GM06990 (cell line): ENCODE results near the gene BACH1.

ENCODE experiments used
- DNase-seq: peaks from one replicate; pipeline ENCODE4 v3.0.0-alpha.2; 2011; ENCODE audit not compliant: insufficient read length; ENCODE audit errors: extremely low read depth
- H3K27me3 ChIP-seq: replicated peaks from 2 replicates; pipeline ENCODE4 v1.6.0; 2011; ENCODE audit warnings: low read length; ENCODE audit not compliant: control insufficient read depth, insufficient read depth
- H3K36me3 ChIP-seq: 2 replicates; pipeline ENCODE4 v1.5.1; 2011; ENCODE audit warnings: low read length; ENCODE audit not compliant: control insufficient read depth, insufficient read depth
- H3K4me3 ChIP-seq: replicated peaks from 2 replicates; pipeline ENCODE4 v1.5.1; 2011; ENCODE audit warnings: low read depth, mild to moderate bottlenecking, control low read depth, low read length
- TF ChIP-seq, protein P1 (sequence below): IDR thresholded peaks from 2 replicates; pipeline ENCODE4 v1.5.1; 2011; ENCODE audit warnings: low read length, control low read depth, mild to moderate bottlenecking, inconsistent platforms; ENCODE audit not compliant: insufficient read depth, poor library complexity, severe bottlenecking

The BACH1 gene

DNA sequence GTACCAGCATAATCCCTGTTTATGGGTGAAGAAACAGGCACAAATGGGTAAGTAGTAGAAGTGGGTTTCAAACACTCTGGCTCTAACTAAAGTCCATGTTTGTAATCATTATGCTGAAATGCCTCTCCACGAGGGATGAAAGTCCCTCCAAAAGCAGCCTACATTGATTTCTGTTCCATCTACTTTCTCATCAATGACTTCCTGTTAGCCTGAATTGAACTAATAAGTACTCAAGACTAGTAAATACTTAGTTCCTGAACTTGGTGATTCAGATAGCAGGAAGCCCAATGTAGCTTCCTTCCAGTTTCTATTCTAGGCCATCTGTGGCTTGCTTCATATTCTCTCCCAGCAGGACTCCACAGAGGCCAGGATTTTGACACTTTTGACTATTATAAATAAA, 11.3 kb upstream of the BACH1 start:
- Histone ChIP-seq H3K27me3 (no peaks in the 10 kb centered on the region), H3K4me3 (no peak overlapping the region), H3K36me3 (no peaks in the 10 kb centered on the region)
- DNase-seq, result no peak
- TF ChIP-seq, protein P1, sequence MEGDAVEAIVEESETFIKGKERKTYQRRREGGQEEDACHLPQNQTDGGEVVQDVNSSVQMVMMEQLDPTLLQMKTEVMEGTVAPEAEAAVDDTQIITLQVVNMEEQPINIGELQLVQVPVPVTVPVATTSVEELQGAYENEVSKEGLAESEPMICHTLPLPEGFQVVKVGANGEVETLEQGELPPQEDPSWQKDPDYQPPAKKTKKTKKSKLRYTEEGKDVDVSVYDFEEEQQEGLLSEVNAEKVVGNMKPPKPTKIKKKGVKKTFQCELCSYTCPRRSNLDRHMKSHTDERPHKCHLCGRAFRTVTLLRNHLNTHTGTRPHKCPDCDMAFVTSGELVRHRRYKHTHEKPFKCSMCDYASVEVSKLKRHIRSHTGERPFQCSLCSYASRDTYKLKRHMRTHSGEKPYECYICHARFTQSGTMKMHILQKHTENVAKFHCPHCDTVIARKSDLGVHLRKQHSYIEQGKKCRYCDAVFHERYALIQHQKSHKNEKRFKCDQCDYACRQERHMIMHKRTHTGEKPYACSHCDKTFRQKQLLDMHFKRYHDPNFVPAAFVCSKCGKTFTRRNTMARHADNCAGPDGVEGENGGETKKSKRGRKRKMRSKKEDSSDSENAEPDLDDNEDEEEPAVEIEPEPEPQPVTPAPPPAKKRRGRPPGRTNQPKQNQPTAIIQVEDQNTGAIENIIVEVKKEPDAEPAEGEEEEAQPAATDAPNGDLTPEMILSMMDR, result no peak

DNA sequence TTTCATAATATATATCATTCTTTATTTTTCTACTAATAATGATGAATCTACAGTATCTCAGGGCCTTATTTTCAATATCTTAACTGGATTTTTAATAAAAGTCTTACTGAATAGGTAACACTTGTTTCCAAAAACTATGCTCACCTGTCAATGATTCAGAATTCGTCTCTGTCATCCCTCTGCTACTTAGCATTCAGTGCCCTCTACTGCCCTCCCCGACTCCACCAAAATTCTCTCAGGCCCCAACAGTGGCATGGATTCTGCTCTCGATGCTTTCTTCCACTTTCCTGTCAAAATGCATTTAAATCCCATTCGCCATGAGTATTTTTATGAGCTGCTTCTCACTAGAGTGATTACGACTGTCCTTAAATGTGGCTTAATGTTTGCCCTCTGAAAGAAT, 10.5 kb upstream of the BACH1 start:
- H3K4me3 ChIP-seq, result no peak overlapping the region
- no peak for DNase-seq
- H3K36me3 ChIP-seq, result no peaks in the 10 kb centered on the region
- TF ChIP-seq, protein P1, result no peak
- no peaks in the 10 kb centered on the region for H3K27me3 ChIP-seq

DNA sequence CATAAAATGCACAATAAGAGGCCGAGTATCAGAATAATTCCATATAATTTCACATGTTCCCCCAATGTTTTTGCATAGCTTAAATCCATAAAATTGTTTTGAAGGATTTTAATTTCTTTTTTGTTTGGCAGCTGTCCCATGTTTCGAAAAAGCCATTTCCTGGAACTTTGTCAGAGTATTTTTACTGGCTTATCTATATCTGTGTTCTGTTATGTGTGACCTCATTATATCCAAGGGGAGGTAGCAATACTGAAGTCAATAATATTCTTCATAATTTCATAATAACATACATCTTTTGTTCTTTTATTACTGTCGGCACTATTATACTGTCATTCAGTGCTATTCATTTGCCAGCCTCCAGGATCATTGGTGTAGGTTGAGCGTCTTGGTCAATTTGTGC, 9.4 kb upstream of the BACH1 start:
- no peaks in the 10 kb centered on the region for H3K36me3 ChIP-seq
- TF ChIP-seq, protein P1, result no peak
- no peaks in the 10 kb centered on the region for H3K27me3 ChIP-seq
- no peak overlapping the region for H3K4me3 ChIP-seq
- DNase-seq, result no peak

DNA sequence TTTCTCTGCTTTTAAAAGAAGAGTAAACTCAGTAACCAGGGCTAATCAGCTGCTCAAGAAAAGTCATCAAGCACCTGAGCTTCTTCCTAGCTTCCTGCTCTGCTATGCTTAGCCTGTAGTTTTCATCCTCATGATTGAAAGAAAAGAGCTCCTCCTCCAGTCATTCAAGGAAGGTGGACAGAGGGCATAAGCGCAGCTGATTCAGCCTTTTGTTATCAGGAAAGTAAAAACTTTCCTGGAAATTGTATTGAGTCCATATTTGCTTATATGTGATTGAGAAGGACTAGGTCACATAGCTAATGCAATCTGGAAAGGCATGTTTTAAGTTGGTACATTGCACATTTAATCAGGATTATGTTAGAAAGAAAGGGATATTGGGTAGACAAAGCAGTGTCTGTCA, 8.5 kb upstream of the BACH1 start:
- Histone ChIP-seq H3K27me3 (no peaks in the 10 kb centered on the region), H3K4me3 (no peak overlapping the region), H3K36me3 (no peaks in the 10 kb centered on the region)
- no peak for DNase-seq
- TF ChIP-seq, protein P1, result no peak

DNA sequence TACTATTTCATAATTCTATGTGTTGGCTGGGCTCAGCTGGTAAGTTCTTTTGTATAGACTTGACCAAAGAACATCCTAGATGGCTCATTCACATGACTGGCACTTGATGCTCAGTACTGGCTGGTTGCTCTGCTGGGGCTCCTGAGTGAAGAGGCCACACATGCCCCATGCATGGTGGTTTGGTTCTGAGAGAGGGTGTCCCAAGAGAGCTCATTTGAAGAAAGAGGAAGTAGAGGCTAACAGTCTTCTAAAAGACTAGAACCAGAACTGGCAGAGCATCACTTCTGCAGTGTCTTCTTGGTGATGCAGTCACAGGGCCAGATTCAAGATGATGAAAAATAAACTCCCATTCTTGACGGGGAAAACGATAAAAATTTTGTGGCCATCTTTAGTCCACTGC, 5.2 kb upstream of the BACH1 start:
- Histone ChIP-seq H3K27me3 (no peaks in the 10 kb centered on the region), H3K36me3 (no peaks in the 10 kb centered on the region), H3K4me3 (no peak overlapping the region)
- TF ChIP-seq, protein P1, result no peak
- peak; percentile 73 for DNase-seq

- Histone ChIP-seq H3K36me3 (no peaks in the 10 kb centered on the region), H3K27me3 (no peaks in the 10 kb centered on the region), H3K4me3 (no peak overlapping the region)
- no peak for DNase-seq
- TF ChIP-seq, protein P1, result no peak
These were observed 3.6 kb upstream of the BACH1 start for GRCh38 chr21:29295066-29295650.
